GM21528 (cell line): ENCODE measurements around the gene GAGE10.
A peak's percentile ranks its signal among the peaks of the same experiment; 100 is the strongest.

Experiments
- ATAC-seq: cut with Tn5 transposase; IDR thresholded peaks from one replicate; pipeline ENCODE4 v1.9.1; 2021; ENCODE audit warnings: mild to moderate bottlenecking, moderate library complexity; ENCODE audit not compliant: unreplicated experiment, low FRiP score

The GAGE10 gene, protein sequence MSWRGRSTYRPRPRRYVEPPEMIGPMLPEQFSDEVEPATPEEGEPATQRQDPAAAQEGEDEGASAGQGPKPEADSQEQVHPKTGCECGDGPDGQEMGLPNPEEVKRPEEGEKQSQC

DNA sequence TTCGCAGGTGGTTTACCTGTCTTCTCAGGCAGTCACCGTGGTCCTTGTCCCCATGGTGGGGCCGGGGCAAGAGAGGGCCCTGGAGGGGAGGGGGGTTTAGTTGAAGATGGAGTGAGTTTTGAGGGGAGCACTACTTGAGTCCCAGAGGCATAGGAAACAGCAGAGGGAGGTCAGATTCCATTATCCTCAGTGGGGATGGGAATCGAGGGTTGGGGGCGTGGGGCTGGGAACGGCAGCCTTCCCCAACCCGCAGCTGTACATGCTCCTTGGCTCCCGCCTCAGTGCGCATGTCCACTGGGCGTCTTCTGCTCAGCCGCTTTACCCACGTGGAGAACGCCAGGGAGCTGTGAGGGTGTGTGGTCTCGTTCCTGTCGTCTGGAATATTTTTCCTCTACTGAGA is at the start of gene GAGE10:
Gene GAGE10 (plus strand): TSS at position 301 of the 400 bp plus-strand sequence. CDS start 1,214 bp downstream, outside the sequence.
- ATAC-seq = no peak

GRCh38 chrX:49254639-49255038 is 48.8 kb upstream of the GAGE10 start:
- ATAC-seq = no peak

- ATAC-seq = no peak
These were observed 47.0 kb upstream of the GAGE10 start for GRCh38 chrX:49256268-49256995.

- ATAC-seq = no peak
These were observed 46.2 kb upstream of the GAGE10 start for GRCh38 chrX:49257074-49257790.

- no peak for ATAC-seq
These were observed 45.3 kb upstream of the GAGE10 start for GRCh38 chrX:49257846-49258748.

- no peak for ATAC-seq
These were observed 44.7 kb upstream of the GAGE10 start for GRCh38 chrX:49258749-49259124.

DNA sequence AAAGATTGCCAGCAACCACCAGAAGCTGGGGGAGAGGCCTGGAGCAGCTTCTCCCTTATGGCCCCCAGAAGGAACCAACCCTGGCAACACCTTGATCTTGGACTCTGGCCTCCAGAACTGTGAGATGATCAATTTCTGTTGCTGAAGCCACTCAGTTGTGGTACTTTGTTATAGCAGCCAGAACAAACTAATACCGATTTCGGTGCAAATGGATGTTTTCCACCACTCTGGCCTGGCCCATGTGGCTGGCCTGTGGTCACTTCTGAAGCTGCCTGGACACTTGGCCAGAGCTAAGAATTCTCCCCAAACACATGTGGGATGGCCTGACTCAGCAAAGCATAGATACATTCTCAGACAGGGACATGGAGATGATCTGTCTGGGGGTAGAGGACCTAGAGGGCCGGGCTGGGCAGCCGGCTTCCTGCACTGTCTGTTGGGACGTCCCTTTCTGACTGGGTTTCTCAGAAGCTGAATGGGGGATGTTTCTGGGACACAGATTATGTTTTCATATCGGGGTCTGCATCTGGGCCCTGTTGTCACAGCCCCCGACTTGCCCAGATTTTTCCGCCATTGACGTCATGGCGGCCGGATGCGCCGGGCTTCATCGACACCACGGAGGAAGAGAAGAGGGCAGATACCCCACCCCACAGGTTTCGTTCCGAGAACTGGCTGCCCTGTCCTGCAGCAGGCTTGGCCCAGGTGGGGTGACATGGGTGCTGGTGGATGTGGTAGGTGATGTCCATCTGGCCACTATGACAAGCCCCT is 43.0 kb upstream of the GAGE10 start:
- ATAC-seq = no peak

DNA sequence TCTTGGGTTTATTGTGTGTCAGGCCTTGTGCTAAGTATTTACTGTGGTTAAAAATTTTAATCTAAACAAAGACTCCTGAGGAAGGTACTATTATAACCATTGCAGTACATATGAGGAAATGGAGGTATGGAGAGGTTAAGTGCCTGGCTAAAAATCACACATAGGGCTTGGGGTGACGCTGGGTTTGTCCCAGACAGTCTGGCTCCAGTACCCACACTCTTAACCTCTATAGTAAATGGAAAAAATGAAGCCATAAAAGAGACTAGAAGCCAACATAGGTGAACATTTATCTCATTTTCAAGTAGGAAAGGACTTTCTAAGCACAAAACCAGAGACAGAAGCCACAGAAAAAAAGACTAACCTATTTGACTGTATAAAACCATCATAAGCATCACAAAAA is 40.8 kb upstream of the GAGE10 start:
- ATAC-seq = no peak

DNA sequence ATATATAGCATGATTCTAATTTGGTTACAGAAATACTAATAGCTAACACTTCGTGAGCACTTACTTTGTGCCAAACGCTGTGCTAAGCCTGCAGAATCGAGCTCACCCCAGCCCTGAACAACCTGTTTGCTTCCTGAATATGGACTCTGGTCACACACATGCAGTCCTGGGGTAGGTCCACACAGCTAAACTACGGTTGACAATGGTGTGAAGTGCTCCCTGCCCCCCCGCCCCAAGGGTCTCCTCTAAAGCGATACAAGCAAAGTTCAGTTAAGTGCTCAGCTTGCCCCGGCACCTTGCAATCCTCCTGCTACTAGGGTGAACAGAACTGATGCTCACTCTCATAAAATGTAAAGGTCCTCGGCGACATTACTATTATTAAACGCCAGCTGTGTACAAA is 39.8 kb upstream of the GAGE10 start:
- no peak for ATAC-seq

DNA sequence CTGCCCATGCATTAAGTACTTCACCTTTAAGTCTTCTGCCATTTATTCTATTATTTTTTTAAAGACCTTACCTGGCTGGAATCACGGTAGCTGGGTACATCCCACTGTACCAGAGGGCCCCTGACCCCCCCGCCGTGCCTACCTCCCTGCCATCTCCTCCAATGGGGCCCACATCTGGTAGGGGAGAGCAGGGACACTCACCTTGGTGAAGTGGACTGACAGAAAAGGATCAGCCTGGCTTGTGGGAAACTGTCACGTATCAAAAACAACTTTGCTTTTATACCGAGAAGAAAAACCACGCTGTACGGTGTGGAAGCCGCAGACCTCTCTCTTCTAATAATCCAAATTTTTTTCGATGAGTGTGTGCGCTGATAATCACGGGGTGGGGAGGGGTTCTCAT is 39.0 kb upstream of the GAGE10 start, which contains the start of gene FOXP3:
Gene FOXP3 (minus strand): TSS at position 251 of the 400 bp plus-strand sequence. CDS start 6,205 bp downstream, outside the sequence.
- ATAC-seq = no peak

GRCh38 chrX:49266523-49267445 is 36.7 kb upstream of the GAGE10 start:
- no peak for ATAC-seq

DNA sequence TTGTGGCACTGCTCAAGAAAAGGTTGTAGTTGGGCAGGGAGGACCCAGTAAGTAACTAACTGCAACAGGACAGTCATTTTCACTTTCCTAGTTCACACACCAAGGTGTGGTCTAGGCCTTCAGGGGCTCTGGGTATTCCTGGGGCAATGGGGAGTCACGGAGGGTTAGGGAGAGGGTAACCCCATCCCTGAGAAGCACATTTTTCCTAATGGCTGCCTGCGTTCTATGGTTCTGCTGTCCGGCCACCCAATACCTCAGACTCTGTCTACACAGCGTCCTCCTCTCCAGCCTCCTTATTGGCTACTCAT is 34.8 kb upstream of the GAGE10 start:
- no peak for ATAC-seq

DNA sequence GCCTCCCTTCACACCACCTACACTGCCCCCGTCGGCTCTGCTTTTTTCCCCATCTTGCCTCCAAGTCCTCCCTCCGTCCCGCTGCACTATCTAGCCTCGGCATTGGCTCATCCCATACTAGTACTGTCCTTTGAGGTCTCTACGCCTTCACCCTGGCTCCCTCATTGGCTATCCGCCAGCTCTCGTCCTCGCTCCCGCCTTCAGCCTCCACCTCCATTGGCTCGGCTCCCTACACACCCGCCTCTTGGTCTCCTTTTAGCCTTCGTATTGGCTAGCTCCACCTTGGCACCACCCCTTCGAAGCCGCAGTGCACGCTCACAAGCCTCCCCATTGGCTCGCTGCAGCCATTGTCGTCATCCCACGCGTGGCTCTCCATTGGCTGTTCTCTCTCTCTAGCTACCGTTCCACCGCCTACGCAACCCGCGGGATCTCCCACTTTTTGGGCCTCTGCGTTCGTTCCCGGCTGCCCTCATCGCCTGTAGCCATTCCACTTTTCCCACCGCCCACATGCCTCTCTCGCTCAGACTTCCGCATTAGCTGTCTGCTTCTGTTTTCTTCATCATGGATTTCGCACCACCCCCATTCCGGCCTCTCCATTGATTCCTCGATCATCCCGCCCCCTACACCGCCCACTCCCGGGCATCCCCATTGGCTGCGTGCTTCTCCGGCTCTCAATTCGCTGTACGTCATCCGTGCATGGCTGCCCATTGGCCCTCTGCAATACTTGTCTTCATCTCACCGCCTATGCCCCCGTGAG is 34.3 kb upstream of the GAGE10 start:
- ATAC-seq = peak; percentile 91

- peak; percentile 18 for ATAC-seq
These were observed 33.6 kb upstream of the GAGE10 start, which contains the start of gene PPP1R3F for GRCh38 chrX:49269767-49270248. Gene PPP1R3F, plus strand, starts transcription at chrX:49269793. Its CDS starts 77 bp downstream, at chrX:49269870.

GRCh38 chrX:49270249-49270921 is 33.1 kb upstream of the GAGE10 start:
- no peak for ATAC-seq

GRCh38 chrX:49271341-49271740 is 32.1 kb upstream of the GAGE10 start:
- ATAC-seq = no peak

DNA sequence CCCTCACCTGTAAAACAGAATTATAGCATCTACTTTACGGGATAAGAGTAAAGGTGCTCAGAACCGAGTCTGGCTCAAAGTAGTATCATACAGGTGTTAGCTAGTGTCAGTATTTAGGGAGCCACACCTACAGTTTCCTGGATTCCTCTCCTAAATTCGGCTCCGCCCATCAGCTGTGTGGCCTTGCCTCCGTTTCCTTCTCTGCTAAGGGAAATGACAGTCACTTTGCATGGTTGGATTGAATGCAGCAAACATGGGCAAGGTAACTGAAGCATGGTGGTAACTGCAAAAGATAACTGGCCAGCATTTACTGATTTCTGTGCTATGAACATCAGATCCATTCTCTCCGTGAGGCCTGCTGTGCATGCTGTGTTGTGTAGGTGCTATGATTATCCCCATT is 31.0 kb upstream of the GAGE10 start:
- ATAC-seq = no peak
